SK-N-SH (cell line): ENCODE results near the gene ADGRB2.

Experiments
- FOSL2 ChIP-seq: IDR thresholded peaks from 2 replicates; pipeline ENCODE4 v1.4.0; 2012; ENCODE audit warnings: low read depth, mild to moderate bottlenecking, moderate library complexity, borderline replicate concordance
- GATA2 ChIP-seq: sonication (generic); formaldehyde crosslinking; IDR thresholded peaks from 2 replicates; pipeline ENCODE4 v1.5.0; 2020; ENCODE audit warnings: mild to moderate bottlenecking, missing genetic modification reagents
- POLR2AphosphoS5 ChIP-seq: IDR thresholded peaks from 2 replicates; pipeline ENCODE4 v1.6.1; 2012; ENCODE audit warnings: low read depth, low read length
- RFX5 ChIP-seq: IDR thresholded peaks from 2 replicates; pipeline ENCODE4 v1.6.1; 2012; ENCODE audit warnings: mild to moderate bottlenecking, improper control_type of control experiment, low read length
- SMC3 ChIP-seq: IDR thresholded peaks from 2 replicates; pipeline ENCODE4 v1.6.1; 2012; ENCODE audit warnings: low read depth, low read length, improper control_type of control experiment
- TAF1 ChIP-seq: IDR thresholded peaks from 2 replicates; pipeline ENCODE4 v1.6.1; 2012; ENCODE audit warnings: low read depth, mild to moderate bottlenecking, low read length, moderate library complexity, borderline replicate concordance
- TCF12 ChIP-seq: IDR thresholded peaks from 2 replicates; pipeline ENCODE4 v1.4.0; 2012
- YY1 ChIP-seq: IDR thresholded peaks from 2 replicates; pipeline ENCODE4 v1.4.0; 2012; ENCODE audit warnings: low read depth, mild to moderate bottlenecking
- TF ChIP-seq, protein P1 (sequence below): fragments of 200-600 bp; sonication (generic); IDR thresholded peaks from 2 replicates; pipeline ENCODE4 v1.6.1; 2017; ENCODE audit warnings: antibody characterized with exemption, mild to moderate bottlenecking, moderate library complexity
- TF ChIP-seq, protein P2 (sequence below): IDR thresholded peaks from 2 replicates; pipeline ENCODE4 v1.6.1; 2012; ENCODE audit warnings: mild to moderate bottlenecking, low read depth, low read length, moderate library complexity
- TF ChIP-seq, protein P3 (sequence below): IDR thresholded peaks from 2 replicates; pipeline ENCODE4 v1.4.0; 2012; ENCODE audit warnings: low read depth
- TF ChIP-seq, protein P4 (sequence below): IDR thresholded peaks from 2 replicates; pipeline ENCODE4 v1.4.0; 2012; ENCODE audit warnings: low read depth, borderline replicate concordance

DNA sequence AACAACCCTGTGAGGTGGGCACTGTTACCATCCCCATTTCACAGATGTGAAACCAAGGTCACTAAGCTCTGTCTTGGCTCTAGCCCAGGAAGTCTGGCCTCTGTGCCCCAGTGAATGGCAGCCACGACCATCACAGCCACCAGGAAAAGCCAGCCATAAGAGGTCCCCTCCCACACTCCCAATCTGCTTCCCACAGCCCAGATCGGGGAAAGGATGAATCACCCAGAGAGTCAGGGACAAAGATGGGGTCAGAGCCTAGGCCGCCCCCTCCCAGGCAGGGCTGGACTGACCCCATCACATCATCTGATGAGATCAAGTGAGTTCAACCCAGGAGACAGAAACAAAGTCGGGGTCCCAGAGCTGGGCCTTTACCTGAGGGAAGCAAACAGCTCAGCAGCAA lies 37.4 kb downstream of the ADGRB2 start:
- TF ChIP-seq, protein P1, sequence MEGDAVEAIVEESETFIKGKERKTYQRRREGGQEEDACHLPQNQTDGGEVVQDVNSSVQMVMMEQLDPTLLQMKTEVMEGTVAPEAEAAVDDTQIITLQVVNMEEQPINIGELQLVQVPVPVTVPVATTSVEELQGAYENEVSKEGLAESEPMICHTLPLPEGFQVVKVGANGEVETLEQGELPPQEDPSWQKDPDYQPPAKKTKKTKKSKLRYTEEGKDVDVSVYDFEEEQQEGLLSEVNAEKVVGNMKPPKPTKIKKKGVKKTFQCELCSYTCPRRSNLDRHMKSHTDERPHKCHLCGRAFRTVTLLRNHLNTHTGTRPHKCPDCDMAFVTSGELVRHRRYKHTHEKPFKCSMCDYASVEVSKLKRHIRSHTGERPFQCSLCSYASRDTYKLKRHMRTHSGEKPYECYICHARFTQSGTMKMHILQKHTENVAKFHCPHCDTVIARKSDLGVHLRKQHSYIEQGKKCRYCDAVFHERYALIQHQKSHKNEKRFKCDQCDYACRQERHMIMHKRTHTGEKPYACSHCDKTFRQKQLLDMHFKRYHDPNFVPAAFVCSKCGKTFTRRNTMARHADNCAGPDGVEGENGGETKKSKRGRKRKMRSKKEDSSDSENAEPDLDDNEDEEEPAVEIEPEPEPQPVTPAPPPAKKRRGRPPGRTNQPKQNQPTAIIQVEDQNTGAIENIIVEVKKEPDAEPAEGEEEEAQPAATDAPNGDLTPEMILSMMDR = no peak
- TF ChIP-seq FOSL2 (no peak), TAF1 (no peak), GATA2 (no peak), TCF12 (no peak), SMC3 (no peak), POLR2AphosphoS5 (no peak), YY1 (no peak), RFX5 (no peak)
- TF ChIP-seq, protein P2, sequence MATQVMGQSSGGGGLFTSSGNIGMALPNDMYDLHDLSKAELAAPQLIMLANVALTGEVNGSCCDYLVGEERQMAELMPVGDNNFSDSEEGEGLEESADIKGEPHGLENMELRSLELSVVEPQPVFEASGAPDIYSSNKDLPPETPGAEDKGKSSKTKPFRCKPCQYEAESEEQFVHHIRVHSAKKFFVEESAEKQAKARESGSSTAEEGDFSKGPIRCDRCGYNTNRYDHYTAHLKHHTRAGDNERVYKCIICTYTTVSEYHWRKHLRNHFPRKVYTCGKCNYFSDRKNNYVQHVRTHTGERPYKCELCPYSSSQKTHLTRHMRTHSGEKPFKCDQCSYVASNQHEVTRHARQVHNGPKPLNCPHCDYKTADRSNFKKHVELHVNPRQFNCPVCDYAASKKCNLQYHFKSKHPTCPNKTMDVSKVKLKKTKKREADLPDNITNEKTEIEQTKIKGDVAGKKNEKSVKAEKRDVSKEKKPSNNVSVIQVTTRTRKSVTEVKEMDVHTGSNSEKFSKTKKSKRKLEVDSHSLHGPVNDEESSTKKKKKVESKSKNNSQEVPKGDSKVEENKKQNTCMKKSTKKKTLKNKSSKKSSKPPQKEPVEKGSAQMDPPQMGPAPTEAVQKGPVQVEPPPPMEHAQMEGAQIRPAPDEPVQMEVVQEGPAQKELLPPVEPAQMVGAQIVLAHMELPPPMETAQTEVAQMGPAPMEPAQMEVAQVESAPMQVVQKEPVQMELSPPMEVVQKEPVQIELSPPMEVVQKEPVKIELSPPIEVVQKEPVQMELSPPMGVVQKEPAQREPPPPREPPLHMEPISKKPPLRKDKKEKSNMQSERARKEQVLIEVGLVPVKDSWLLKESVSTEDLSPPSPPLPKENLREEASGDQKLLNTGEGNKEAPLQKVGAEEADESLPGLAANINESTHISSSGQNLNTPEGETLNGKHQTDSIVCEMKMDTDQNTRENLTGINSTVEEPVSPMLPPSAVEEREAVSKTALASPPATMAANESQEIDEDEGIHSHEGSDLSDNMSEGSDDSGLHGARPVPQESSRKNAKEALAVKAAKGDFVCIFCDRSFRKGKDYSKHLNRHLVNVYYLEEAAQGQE = no peak
- TF ChIP-seq, protein P3, sequence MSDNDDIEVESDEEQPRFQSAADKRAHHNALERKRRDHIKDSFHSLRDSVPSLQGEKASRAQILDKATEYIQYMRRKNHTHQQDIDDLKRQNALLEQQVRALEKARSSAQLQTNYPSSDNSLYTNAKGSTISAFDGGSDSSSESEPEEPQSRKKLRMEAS = no peak
- TF ChIP-seq, protein P4, sequence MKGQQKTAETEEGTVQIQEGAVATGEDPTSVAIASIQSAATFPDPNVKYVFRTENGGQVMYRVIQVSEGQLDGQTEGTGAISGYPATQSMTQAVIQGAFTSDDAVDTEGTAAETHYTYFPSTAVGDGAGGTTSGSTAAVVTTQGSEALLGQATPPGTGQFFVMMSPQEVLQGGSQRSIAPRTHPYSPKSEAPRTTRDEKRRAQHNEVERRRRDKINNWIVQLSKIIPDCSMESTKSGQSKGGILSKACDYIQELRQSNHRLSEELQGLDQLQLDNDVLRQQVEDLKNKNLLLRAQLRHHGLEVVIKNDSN = no peak
